HepG2 (cell line): Measurements from ENCODE around the gene SHF. TPM values are rescaled to one million over a fixed set of nuclear protein-coding genes. Genes with fewer than 3 reads are reported as not detected.

Experiments
- ATAC-seq: fragments of 200-7000 bp; cut with Tn5 transposase; 3 replicates; pipeline ENCODE4 v1.9.1; 2020; ENCODE audit warnings: mild to moderate bottlenecking, moderate library complexity
- BruUV-seq: library from RNA; stranded (reverse); fragments of 400-500 nt; replicated peaks from 2 replicates; lab custom pipeline; 2021; lab: Mats Ljungman, UMichigan
- CTCF ChIA-PET: fragments of 300-600 bp; formaldehyde crosslinking; extraction: SDS; loops from one replicate; lab custom pipeline; 2021; ENCODE audit warnings: low total read pairs, inconsistent platforms, low intra/inter-chr PET ratio; lab: Yijun Ruan, JAX
- POLR2A ChIA-PET: fragments of 350-600 bp; sonication (Branson Sonifier 250); formaldehyde crosslinking; loops from one replicate; lab custom pipeline; 2020; ENCODE audit warnings: antibody characterized with exemption, inconsistent platforms; lab: Yijun Ruan, JAX
- DNase-seq: peaks from one replicate; pipeline ENCODE4 v3.0.0-alpha.2; 2015; ENCODE audit warnings: low spot score
- FAIRE-seq: peaks from 3 replicates; lab custom pipeline; 2011; peaks lifted over from hg19 to GRCh38; lab: Jason Lieb, UNC
- H2AFZ ChIP-seq: one replicate; pipeline ENCODE4 v1.6.1; 2011; ENCODE audit warnings: low read length, inconsistent platforms
- H3K27ac ChIP-seq: fragments of 300-600 bp; 3 replicates; pipeline ENCODE4 v1.8.0; 2011; ENCODE audit warnings: mixed run types, mild to moderate bottlenecking, mixed read lengths, low read length, inconsistent platforms; ENCODE audit not compliant: insufficient read depth; ENCODE audit errors: extremely low read length
- H3K27me3 ChIP-seq, 2 experiments: fragments of 200-600 bp in 1 of 2; 2 replicates in 1 of 2; 3 replicates in 1 of 2; pipeline versions ENCODE4 v1.6.0 to v1.8.0; 2011; ENCODE audit warnings: low read length in 2 of 2, mild to moderate bottlenecking in 2 of 2, moderate library complexity in 2 of 2, inconsistent platforms in 1 of 2; ENCODE audit not compliant: insufficient read depth in 2 of 2, control insufficient read depth in 1 of 2
- H3K36me3 ChIP-seq, 2 experiments: fragments of 200-600 bp in 1 of 2; replicated peaks in 1 of 2; 2 replicates in 1 of 2; 3 replicates in 1 of 2; pipeline versions ENCODE4 v1.5.1 to v1.8.0; 2011; ENCODE audit warnings: low read length in 2 of 2, inconsistent platforms in 1 of 2; ENCODE audit not compliant: insufficient read depth in 2 of 2, control insufficient read depth in 1 of 2
- H3K4me1 ChIP-seq: 2 replicates; pipeline ENCODE4 v1.5.1; 2012; ENCODE audit warnings: low read length, inconsistent platforms; ENCODE audit not compliant: insufficient read depth
- H3K4me2 ChIP-seq: 2 replicates; pipeline ENCODE4 v1.6.0; 2011; ENCODE audit warnings: low read depth, low read length, inconsistent platforms
- H3K4me3 ChIP-seq, 3 experiments: fragments of 200-600 bp in 1 of 3; sonication (generic), shearing (Covaris generic) in 1 of 3; replicated peaks in 1 of 3; 2 replicates each; pipeline ENCODE4 v1.5.1; 2011 to 2016; ENCODE audit warnings: low read length in 3 of 3, inconsistent platforms in 2 of 3, low read depth in 2 of 3, mild to moderate bottlenecking in 2 of 3, control low read depth in 1 of 3, mixed read lengths in 1 of 3; ENCODE audit not compliant: insufficient read depth in 1 of 3
- H3K79me2 ChIP-seq: one replicate; pipeline ENCODE4 v1.6.1; 2011; ENCODE audit warnings: low read length, inconsistent platforms; ENCODE audit not compliant: insufficient read depth
- H3K9ac ChIP-seq: 2 replicates; pipeline ENCODE4 v1.6.0; 2011; ENCODE audit warnings: mild to moderate bottlenecking, low read depth, low read length, inconsistent platforms; ENCODE audit not compliant: insufficient read depth
- H3K9me3 ChIP-seq: 2 replicates; pipeline ENCODE4 v1.5.1; 2012; ENCODE audit warnings: mild to moderate bottlenecking, low read length
- H4K20me1 ChIP-seq: 2 replicates; pipeline ENCODE4 v1.6.0; 2011; ENCODE audit warnings: inconsistent platforms, mild to moderate bottlenecking, low read length, moderate library complexity; ENCODE audit not compliant: insufficient read depth
- FOXA1 ChIP-seq, 2 experiments: fragments of 450-650 bp in 1 of 2; sonication (generic) in 1 of 2; formaldehyde crosslinking in 1 of 2; IDR thresholded peaks; 2 replicates each; pipeline versions ENCODE4 v1.4.0 to v1.6.1; 2016 to 2020; ENCODE audit warnings: missing genetic modification reagents in 1 of 2
- HIVEP1 ChIP-seq: sonication (generic); formaldehyde crosslinking; IDR thresholded peaks from 2 replicates; pipeline ENCODE4 v1.4.0; 2020; ENCODE audit warnings: mild to moderate bottlenecking, missing genetic modification reagents
- RAD21 ChIP-seq: fragments of 450-650 bp; formaldehyde crosslinking; IDR thresholded peaks from 2 replicates; pipeline ENCODE4 v1.5.0; 2020; ENCODE audit warnings: mild to moderate bottlenecking
- YY1 ChIP-seq: IDR thresholded peaks from 2 replicates; pipeline ENCODE4 v1.6.1; 2011; ENCODE audit warnings: low read length, low read depth, moderate library complexity, mild to moderate bottlenecking; ENCODE audit not compliant: insufficient read depth, insufficient replicate concordance
- ZFP36L2 ChIP-seq: sonication (generic); formaldehyde crosslinking; IDR thresholded peaks from 2 replicates; pipeline ENCODE4 v1.4.0; 2020; ENCODE audit warnings: missing genetic modification reagents
- ZNF230 ChIP-seq: sonication (generic); formaldehyde crosslinking; IDR thresholded peaks from 2 replicates; pipeline ENCODE4 v1.4.0; 2020; ENCODE audit warnings: mild to moderate bottlenecking, missing genetic modification reagents
- ZNF317 ChIP-seq: sonication (generic); formaldehyde crosslinking; IDR thresholded peaks from 2 replicates; pipeline ENCODE4 v1.5.0; 2020; ENCODE audit warnings: mild to moderate bottlenecking, missing genetic modification reagents
- ZNF562 ChIP-seq: sonication (generic); formaldehyde crosslinking; IDR thresholded peaks from 2 replicates; pipeline ENCODE4 v1.8.0; 2022; ENCODE audit warnings: missing genetic modification reagents, borderline replicate concordance
- ZNF776 ChIP-seq: sonication (generic); formaldehyde crosslinking; IDR thresholded peaks from 2 replicates; pipeline ENCODE4 v1.4.0; 2020; ENCODE audit warnings: mild to moderate bottlenecking, missing genetic modification reagents
- ZSCAN20 ChIP-seq: sonication (generic); formaldehyde crosslinking; IDR thresholded peaks from 2 replicates; pipeline ENCODE4 v1.4.0; 2020; ENCODE audit warnings: missing genetic modification reagents, mild to moderate bottlenecking, borderline replicate concordance
- WGBS: methylation state at CpG from one replicate; pipeline ENCODE4 v1.1.6; 2017; ENCODE audit warnings: low lambda C conversion rate; 5-methylcytosine and 5-hydroxymethylcytosine counted together
- in situ Hi-C: cut with HindIII; loops from 2 replicates; pipeline ENCODE4 v1.10.0; 2017; ENCODE audit warnings: low pct_unique_long_range_greater_than_20kb; ENCODE audit not compliant: extremely low pct_ligation_motif_present
- intact Hi-C: fragments of 100-400 bp; cut with micrococcal nuclease; formaldehyde crosslinking; loops from one replicate; pipeline ENCODE4 v1.10.0; 2022; ENCODE audit not compliant: unreplicated experiment
- polyA plus RNA-seq, 8 experiments: library from polyadenylated mRNA; depleted of rRNA in 3 of 8; stranded (reverse) in 7 of 8; unstranded in 1 of 8; fragments of >200 nt; fragmentation: Illumina TruSeq in 4 of 8; extraction: Trizol in 4 of 8; gene quantifications; 2 replicates each; pipeline versions ENCODE4 v1.2.1 to v1.2.3, GENCODE V29; 2011 to 2016; ENCODE audit warnings: low read depth in 4 of 8, missing spikeins in 1 of 8, mixed read lengths in 1 of 8; ENCODE audit not compliant: insufficient read depth in 1 of 8
- total RNA-seq, 5 experiments: library from RNA; depleted of rRNA; stranded (reverse); fragments of >200 nt; fragmentation: Illumina TruSeq; extraction: Trizol; gene quantifications; 2 replicates each; pipeline ENCODE4 v1.2.3, GENCODE V29; 2016; ENCODE audit warnings: low read depth in 1 of 5
- TF ChIP-seq, protein P1 (sequence below): sonication (generic); formaldehyde crosslinking; IDR thresholded peaks from 2 replicates; pipeline ENCODE4 v1.8.1; 2023; ENCODE audit warnings: mild to moderate bottlenecking, moderate library complexity, missing genetic modification reagents
- TF ChIP-seq, protein P2 (sequence below): sonication (generic); formaldehyde crosslinking; IDR thresholded peaks from 2 replicates; pipeline ENCODE4 v1.4.0; 2020; ENCODE audit warnings: mild to moderate bottlenecking, low read depth, missing genetic modification reagents

SHF gene
- total and polyA plus RNA-seq, 2 of the 13 experiments (the other 11 are each of a cell fraction or from before 2014, with no cell fraction given) = 20.9 to 25.5 TPM

DNA sequence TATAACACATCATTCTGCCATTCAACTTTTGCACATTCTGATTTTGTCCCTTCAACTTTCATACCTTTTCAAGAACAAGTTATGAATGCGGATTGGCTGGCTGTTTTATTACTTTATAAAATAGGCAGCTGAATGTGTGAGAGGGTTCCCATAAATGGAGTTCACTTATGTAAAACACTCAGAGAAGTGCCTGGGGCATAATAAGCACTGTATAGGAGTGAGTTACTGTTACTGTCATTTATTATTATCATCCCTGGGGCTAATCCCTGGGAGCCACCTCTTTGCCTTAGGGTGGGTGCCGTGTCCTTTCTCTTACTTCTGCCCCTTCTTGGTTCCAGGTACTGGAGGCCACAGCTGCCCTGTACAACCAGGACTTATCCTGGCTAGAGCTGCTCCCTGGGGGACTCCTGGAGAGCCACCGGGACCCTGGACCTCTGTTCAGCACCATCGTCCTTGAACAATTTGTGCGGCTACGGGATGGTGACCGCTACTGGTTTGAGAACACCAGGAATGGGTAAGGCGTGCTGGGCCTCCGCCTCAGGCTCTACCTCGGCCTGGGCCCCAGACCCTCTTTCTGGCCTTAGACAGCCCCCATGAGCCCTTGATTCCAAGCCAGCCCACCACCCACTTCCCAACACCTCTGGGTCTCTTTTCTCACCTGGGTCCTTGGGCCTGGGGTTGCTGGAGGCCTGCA is 47.1 kb downstream of the SHF start (continued):
- TF ChIP-seq, protein P1, sequence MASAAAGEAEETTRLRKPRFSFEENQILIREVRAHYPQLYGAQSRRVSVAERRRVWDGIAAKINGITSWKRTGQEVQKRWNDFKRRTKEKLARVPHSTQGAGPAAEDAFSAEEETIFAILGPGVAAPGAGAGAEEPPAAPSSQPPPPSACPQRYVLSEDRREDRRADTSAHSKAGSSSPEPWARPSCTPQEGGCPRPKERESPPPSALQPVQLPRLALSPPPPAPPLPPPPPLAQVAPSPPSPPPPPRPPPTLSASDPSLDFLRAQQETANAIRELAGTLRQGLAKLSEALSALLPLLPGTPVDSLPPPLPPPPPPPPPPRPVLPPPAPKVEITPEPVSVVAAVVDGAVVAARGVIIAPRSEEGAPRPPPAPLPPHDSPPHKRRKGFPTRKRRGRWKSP (CRISPR knock-in tag) = no peak
- TF ChIP-seq ZFP36L2 (CRISPR knock-in tag) (no peak), ZNF562 (CRISPR knock-in tag) (no peak), ZNF230 (no peak), ZSCAN20 (no peak), FOXA1 (IDR thresholded peaks at IDR 0.05) (no peak), FOXA1 (CRISPR knock-in tag; IDR thresholded peaks at IDR 0.05) (no peak)
- TF ChIP-seq, protein P2, sequence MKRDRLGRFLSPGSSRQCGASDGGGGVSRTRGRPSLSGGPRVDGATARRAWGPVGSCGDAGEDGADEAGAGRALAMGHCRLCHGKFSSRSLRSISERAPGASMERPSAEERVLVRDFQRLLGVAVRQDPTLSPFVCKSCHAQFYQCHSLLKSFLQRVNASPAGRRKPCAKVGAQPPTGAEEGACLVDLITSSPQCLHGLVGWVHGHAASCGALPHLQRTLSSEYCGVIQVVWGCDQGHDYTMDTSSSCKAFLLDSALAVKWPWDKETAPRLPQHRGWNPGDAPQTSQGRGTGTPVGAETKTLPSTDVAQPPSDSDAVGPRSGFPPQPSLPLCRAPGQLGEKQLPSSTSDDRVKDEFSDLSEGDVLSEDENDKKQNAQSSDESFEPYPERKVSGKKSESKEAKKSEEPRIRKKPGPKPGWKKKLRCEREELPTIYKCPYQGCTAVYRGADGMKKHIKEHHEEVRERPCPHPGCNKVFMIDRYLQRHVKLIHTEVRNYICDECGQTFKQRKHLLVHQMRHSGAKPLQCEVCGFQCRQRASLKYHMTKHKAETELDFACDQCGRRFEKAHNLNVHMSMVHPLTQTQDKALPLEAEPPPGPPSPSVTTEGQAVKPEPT (CRISPR knock-in tag) = no peak

DNA sequence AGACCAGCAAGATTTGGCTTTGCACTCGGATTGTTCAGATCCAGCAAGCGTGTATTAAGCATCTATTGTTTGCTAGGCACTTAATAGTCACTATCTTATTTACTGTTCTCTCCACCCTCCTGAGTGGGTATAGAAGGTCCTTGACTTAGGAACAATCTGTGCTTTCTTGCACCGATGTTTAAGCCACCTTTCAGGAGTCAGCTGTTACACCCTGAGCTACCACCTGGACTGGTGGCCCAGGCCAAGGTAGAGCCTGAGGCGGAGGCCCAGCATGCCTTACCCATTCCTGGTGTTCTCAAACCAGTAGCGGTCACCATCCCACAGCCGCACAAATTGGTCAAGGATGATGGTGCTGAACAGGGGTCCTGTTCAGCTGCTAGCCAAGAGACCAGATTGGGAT is 48.0 kb downstream of the SHF start:
- TF ChIP-seq HIVEP1 (CRISPR knock-in tag) (no peak), ZNF317 (CRISPR knock-in tag) (no peak), YY1 (no peak), RAD21 (CRISPR knock-in tag) (no peak), ZNF776 (CRISPR knock-in tag) (no peak)
- no TSS peak for BruUV-seq
- no peak overlapping the region for H3K9ac ChIP-seq
- 35% methylated on average over 6 of the region's 6 CpGs for WGBS
- no peaks in the 10 kb centered on the region for H3K4me1 ChIP-seq
- no peak for DNase-seq
- POLR2A ChIA-PET = no interaction called here
- no peak overlapping the region for H2AFZ ChIP-seq
- H3K4me2 ChIP-seq = no peak overlapping the region
- in situ Hi-C loops (no loop called here), intact Hi-C loops (no loop called here)
- H3K27ac ChIP-seq = no peak overlapping the region
- H3K4me3 ChIP-seq = no peak overlapping the region
- no peaks in the 10 kb centered on the region for H3K79me2 ChIP-seq
- no peak for FAIRE-seq
- H3K9me3 ChIP-seq = no peaks in the 10 kb centered on the region
- CTCF ChIA-PET = no interaction called here
- no peaks in the 10 kb centered on the region for H4K20me1 ChIP-seq
- H3K36me3 ChIP-seq = no peaks in the 10 kb centered on the region
- peaks cover 2 to 16% of the 10 kb centered on the region in 2 experiments; a peak in 3 of 5 replicates for H3K27me3 ChIP-seq
- no peak for ATAC-seq
